Erythroblast (primary cell): ENCODE measurements around the gene CDC16.

ENCODE experiments used
- GATA1 ChIP-seq: IDR thresholded peaks from 2 replicates; pipeline ENCODE4 v1.6.1; 2011; ENCODE audit warnings: low read depth, mild to moderate bottlenecking, control low read depth, low read length, moderate library complexity
- POLR2A ChIP-seq: IDR thresholded peaks from 2 replicates; pipeline ENCODE4 v1.6.1; 2011; ENCODE audit warnings: mild to moderate bottlenecking, low read length

DNA sequence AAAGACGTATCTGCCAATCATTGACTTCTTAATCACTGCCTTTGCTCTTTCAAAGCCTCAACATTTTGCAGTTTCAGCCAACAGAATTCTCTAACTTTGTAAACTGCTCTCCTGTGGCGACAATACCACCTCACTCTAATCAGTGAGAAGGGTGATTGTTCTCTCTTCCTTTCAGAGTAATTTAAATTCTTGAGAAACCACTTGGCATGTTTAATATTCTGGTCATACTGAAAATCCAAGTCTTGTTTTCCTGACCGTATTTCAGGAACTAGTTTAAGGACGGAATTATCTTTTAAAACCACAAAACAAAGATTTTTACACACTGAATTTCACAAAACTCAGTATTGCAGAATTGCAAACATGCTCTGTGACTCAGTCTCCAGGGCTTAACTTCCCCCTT is 5.2 kb upstream of the CDC16 start:
- TF ChIP-seq POLR2A = no peak
- TF ChIP-seq GATA1 = no peak
